Mucosa of stomach (tissue), 1 donor: Measurements from ENCODE around the gene SAMD13.

Experiments
- H3K27me3 ChIP-seq: one replicate; pipeline ENCODE4 v1.7.0; 2013; ENCODE audit warnings: mild to moderate bottlenecking, low read length; ENCODE audit not compliant: control insufficient read depth, insufficient read depth
- H3K36me3 ChIP-seq: one replicate; pipeline ENCODE4 v1.7.0; 2013; ENCODE audit warnings: low read length; ENCODE audit not compliant: control insufficient read depth, insufficient read depth
- H3K4me1 ChIP-seq: one replicate; pipeline ENCODE4 v1.7.0; 2013; ENCODE audit warnings: mild to moderate bottlenecking, low read length; ENCODE audit not compliant: control insufficient read depth, insufficient read depth
- H3K4me3 ChIP-seq: one replicate; pipeline ENCODE4 v1.7.0; 2013; ENCODE audit warnings: low read length
- H3K9ac ChIP-seq: one replicate; pipeline ENCODE4 v1.7.0; 2013; ENCODE audit warnings: mild to moderate bottlenecking, low read length, moderate library complexity
- H3K9me3 ChIP-seq: one replicate; pipeline ENCODE4 v1.7.0; 2013; ENCODE audit warnings: mild to moderate bottlenecking, low read length, moderate library complexity; ENCODE audit not compliant: control insufficient read depth
- donor health status: Pancreatic carcinoma.

Gene SAMD13

DNA sequence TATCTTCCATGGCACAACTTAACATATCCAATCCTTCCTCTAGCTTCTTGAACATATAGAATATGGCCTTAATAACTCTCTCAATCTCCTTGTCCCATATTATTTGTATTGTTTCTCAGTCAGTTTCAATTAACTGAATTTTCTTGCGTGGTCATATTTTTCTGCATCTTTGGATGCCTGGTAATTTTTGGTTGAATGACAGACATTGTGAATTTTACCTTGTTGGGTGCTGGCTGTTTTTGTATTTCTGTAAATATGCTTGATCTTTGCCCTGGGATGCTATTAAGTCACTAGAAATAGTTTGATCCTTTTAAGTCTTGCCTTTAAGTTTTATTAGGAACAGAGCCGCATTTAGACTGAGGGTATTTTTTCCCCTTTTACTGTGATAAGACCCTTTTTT is 5.9 kb downstream of the SAMD13 start:
- Histone ChIP-seq H3K27me3 (no peaks in the 10 kb centered on the region), H3K36me3 (no peaks in the 10 kb centered on the region), H3K4me3 (no peak overlapping the region), H3K4me1 (no peaks in the 10 kb centered on the region), H3K9me3 (no peaks in the 10 kb centered on the region), H3K9ac (no peak overlapping the region)

DNA sequence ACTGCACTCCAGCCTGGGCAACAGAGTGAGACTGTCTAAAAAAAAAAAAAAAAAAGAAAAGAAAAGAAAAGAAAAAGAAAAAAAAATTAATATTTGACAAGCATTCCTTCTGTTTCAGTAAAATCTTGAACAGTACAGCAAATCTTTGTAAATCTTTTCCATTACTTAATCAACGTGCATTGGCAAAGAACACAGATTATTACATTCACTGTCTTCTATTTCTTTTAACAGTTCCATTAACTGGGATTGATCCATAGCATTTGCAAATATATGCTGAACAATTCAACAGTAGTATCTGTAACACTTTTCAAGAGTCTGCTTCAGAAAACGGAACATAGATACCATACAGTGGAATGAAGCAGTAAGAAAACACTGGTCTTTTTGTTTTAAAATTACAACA is 9.8 kb downstream of the SAMD13 start:
- no peaks in the 10 kb centered on the region for H3K4me1 ChIP-seq
- H3K36me3 ChIP-seq: no peaks in the 10 kb centered on the region
- H3K27me3 ChIP-seq: no peaks in the 10 kb centered on the region
- no peaks in the 10 kb centered on the region for H3K9me3 ChIP-seq
- H3K4me3 ChIP-seq: no peak overlapping the region
- H3K9ac ChIP-seq: no peak overlapping the region

DNA sequence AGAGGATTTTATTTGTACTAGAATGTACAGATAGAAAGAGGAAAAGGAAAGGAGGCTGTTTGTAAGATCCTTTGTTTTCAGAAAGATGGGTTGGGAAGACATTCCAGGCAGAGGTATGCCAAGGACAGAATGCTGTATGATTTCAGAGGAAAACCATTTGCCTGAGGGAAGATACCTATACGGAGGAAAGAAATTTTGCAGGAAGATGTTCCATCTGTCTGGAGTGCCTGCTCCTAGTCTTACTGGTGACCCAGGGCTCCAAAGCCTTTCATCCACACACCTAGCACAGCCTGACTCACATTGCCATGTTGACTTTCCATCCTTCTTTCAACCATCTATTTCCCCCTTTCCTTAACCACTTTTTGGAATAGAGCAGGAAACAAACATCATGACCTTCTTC is 18.2 kb downstream of the SAMD13 start:
- H3K9me3 ChIP-seq: no peaks in the 10 kb centered on the region
- no peaks in the 10 kb centered on the region for H3K27me3 ChIP-seq
- no peaks in the 10 kb centered on the region for H3K36me3 ChIP-seq
- no peak overlapping the region for H3K4me3 ChIP-seq
- H3K9ac ChIP-seq: no peak overlapping the region
- H3K4me1 ChIP-seq: no peaks in the 10 kb centered on the region

GRCh38 chr1:84327830-84328229 is 26.3 kb downstream of the SAMD13 start:
- no peak overlapping the region for H3K9ac ChIP-seq
- no peak overlapping the region for H3K4me3 ChIP-seq
- H3K36me3 ChIP-seq: no peaks in the 10 kb centered on the region
- H3K4me1 ChIP-seq: no peaks in the 10 kb centered on the region
- no peaks in the 10 kb centered on the region for H3K9me3 ChIP-seq
- H3K27me3 ChIP-seq: no peaks in the 10 kb centered on the region

- Histone ChIP-seq H3K4me1 (no peaks in the 10 kb centered on the region), H3K9ac (no peak overlapping the region), H3K9me3 (no peaks in the 10 kb centered on the region), H3K4me3 (no peak overlapping the region), H3K36me3 (no peaks in the 10 kb centered on the region), H3K27me3 (no peaks in the 10 kb centered on the region)
These were observed 28.8 kb downstream of the SAMD13 start for GRCh38 chr1:84330125-84330984.

- Histone ChIP-seq H3K27me3 (no peaks in the 10 kb centered on the region), H3K9me3 (no peaks in the 10 kb centered on the region), H3K36me3 (no peaks in the 10 kb centered on the region), H3K9ac (no peak overlapping the region), H3K4me1 (no peaks in the 10 kb centered on the region), H3K4me3 (no peak overlapping the region)
These were observed 38.0 kb downstream of the SAMD13 start for GRCh38 chr1:84339503-84339902.

DNA sequence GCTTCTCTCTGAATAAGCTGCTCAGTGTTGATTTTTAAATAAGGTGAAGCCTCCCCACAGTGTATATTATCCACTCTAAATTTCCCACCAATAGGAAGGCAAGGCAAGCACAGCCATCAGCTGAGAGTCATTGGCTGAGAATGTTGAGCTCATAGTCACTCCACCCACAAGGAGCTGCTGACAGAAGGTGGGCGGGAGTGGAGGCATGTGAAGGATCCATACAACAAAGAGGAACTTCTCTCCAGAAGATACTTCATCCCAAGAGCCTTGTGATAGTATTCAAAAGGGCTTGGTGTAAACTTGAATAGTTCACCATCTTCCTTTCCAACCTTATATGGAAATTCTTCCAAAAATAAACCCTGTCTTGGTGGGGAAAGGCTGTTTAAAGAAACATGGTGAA is 42.8 kb downstream of the SAMD13 start:
- H3K9me3 ChIP-seq: no peaks in the 10 kb centered on the region
- no peaks in the 10 kb centered on the region for H3K4me1 ChIP-seq
- H3K9ac ChIP-seq: no peak overlapping the region
- H3K36me3 ChIP-seq: no peaks in the 10 kb centered on the region
- no peaks in the 10 kb centered on the region for H3K27me3 ChIP-seq
- no peak overlapping the region for H3K4me3 ChIP-seq

GRCh38 chr1:84345220-84345619 is 43.7 kb downstream of the SAMD13 start:
- Histone ChIP-seq H3K27me3 (no peaks in the 10 kb centered on the region), H3K4me3 (no peak overlapping the region), H3K4me1 (no peaks in the 10 kb centered on the region), H3K9me3 (no peaks in the 10 kb centered on the region), H3K9ac (no peak overlapping the region), H3K36me3 (no peaks in the 10 kb centered on the region)

DNA sequence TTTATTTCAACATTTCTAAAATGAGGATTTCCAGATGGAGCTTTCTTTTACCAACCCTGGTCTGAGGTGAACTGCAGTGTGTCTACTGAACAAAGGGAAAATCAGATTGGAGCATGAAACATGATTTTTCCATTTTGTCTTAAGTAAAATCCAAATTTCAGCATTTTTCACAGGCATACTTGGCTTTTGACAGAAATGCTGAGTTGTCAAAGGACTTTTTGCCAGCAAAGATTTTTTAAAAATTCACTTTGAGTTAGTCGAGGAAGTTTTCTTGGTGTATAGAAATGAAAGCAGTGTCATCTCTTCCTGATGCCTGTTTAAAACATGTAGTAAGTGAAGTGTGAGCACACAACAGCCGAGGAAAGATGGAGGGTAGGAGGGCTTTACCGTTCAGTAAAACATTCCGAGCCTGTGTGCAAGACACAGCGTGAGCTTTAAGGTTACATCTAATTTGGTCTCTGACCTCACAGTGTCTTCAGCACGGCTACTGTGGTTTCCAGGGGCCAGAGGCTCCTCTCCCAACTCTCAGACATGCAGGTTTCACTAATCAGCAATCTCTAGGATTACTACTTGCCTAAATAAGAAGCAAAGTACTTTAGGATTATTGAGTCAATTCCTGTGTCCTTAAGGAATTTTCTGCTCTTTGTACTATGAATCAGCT is 45.9 kb downstream of the SAMD13 start:
- H3K27me3 ChIP-seq: no peaks in the 10 kb centered on the region
- no peaks in the 10 kb centered on the region for H3K4me1 ChIP-seq
- no peak overlapping the region for H3K9ac ChIP-seq
- no peaks in the 10 kb centered on the region for H3K36me3 ChIP-seq
- no peaks in the 10 kb centered on the region for H3K9me3 ChIP-seq
- H3K4me3 ChIP-seq: no peak overlapping the region

DNA sequence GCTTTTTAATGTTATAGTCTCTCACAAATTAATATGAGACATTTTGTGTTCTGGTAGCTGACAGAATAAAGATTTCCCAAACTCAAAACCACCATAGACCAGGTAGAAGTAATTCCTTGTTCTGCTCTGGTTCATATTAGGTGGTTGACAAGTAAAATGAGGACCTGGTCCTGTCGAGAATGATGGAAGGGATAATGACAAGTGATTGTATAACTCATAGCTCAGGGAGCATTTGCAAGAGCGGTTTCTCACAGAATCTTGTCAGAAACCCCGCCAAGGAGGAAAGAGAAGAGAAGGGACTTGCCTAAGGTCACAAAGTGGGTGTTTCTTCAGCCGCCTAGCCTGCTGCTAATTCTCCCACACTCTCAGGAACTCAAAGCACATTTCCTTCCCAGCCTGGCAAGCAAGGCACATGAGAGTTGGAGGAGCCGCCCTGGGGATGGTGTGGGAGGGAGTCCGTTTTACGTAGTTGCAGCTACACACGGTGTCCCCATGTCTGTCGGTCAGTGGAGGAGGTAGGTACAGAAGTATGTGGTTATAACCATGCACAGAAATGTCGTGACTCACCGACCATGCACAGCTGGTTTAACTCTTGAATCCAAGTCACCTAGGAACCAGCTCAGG is 46.5 kb downstream of the SAMD13 start:
- no peaks in the 10 kb centered on the region for H3K9me3 ChIP-seq
- H3K4me3 ChIP-seq: no peak overlapping the region
- no peaks in the 10 kb centered on the region for H3K27me3 ChIP-seq
- no peak overlapping the region for H3K9ac ChIP-seq
- H3K4me1 ChIP-seq: no peaks in the 10 kb centered on the region
- no peaks in the 10 kb centered on the region for H3K36me3 ChIP-seq

DNA sequence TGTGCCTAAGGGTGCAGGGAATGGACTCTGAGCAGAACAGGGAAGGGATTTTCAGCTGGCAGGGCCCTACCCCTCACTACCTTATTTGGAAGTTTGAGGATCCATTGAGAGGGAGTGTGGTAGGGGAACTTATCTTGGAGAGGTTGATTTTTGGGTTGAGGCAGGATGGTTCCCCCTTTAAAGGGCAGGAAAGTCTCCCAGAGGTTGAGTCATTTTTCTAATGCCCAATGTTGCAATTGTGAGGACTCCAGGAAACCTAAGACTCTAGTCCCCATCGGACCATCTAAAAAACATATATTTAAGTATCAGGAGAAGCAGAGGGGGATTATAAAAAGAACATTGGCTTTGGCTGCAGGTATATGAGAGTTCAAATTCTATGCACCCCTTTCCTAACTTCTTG is 47.3 kb downstream of the SAMD13 start:
- H3K4me1 ChIP-seq: no peaks in the 10 kb centered on the region
- H3K27me3 ChIP-seq: no peaks in the 10 kb centered on the region
- no peak overlapping the region for H3K4me3 ChIP-seq
- H3K9ac ChIP-seq: no peak overlapping the region
- H3K9me3 ChIP-seq: no peaks in the 10 kb centered on the region
- no peaks in the 10 kb centered on the region for H3K36me3 ChIP-seq

- H3K36me3 ChIP-seq: no peaks in the 10 kb centered on the region
- H3K4me3 ChIP-seq: no peak overlapping the region
- no peak overlapping the region for H3K9ac ChIP-seq
- no peaks in the 10 kb centered on the region for H3K9me3 ChIP-seq
- H3K27me3 ChIP-seq: no peaks in the 10 kb centered on the region
- no peaks in the 10 kb centered on the region for H3K4me1 ChIP-seq
These were observed 48.6 kb downstream of the SAMD13 start for GRCh38 chr1:84350104-84350503.
